Kidney (tissue), 14 donors: Measurements from ENCODE around the gene FGF6. TPM values are rescaled to one million over a fixed set of nuclear protein-coding genes. Genes with fewer than 3 reads are reported as not detected.

Experiments used
- DNase-seq, 5 donors: peaks; one replicate each; pipeline ENCODE4 v3.0.0-alpha.2; 2013 to 2020
- FAIRE-seq: peaks from 2 replicates; lab custom pipeline; 2012; peaks lifted over from hg19 to GRCh38; lab: Jason Lieb, UNC
- H3K27ac ChIP-seq, 2 donors: one replicate each; pipeline ENCODE4 v1.7.0; 2013; ENCODE audit warnings: low read depth in 2 of 2, low read length in 2 of 2, inconsistent platforms in 1 of 2
- H3K27me3 ChIP-seq: one replicate; pipeline ENCODE4 v1.7.1; 2013; ENCODE audit warnings: low read length, inconsistent platforms; ENCODE audit not compliant: control insufficient read depth, insufficient read depth
- H3K36me3 ChIP-seq, 3 donors: one replicate each; pipeline versions ENCODE4 v1.7.0 to v1.7.1; 2013; ENCODE audit warnings: low read length in 3 of 3, control low read depth in 1 of 3, inconsistent platforms in 1 of 3; ENCODE audit not compliant: insufficient read depth in 3 of 3, control insufficient read depth in 2 of 3
- H3K4me1 ChIP-seq, 3 donors: one replicate each; pipeline versions ENCODE4 v1.7.0 to v1.7.1; 2013; ENCODE audit warnings: low read length in 3 of 3, inconsistent platforms in 1 of 3, low read depth in 1 of 3; ENCODE audit not compliant: control insufficient read depth in 2 of 3, insufficient read depth in 2 of 3
- H3K4me3 ChIP-seq, 3 donors: one replicate each; pipeline versions ENCODE4 v1.7.0 to v1.8.1; 2013; ENCODE audit warnings: low read length in 3 of 3, control low read depth in 1 of 3, inconsistent platforms in 1 of 3
- H3K9ac ChIP-seq, 3 donors: one replicate each; pipeline versions ENCODE4 v1.7.0 to v1.7.1; 2013; ENCODE audit warnings: low read length in 3 of 3, control low read depth in 1 of 3, inconsistent platforms in 1 of 3
- H3K9me3 ChIP-seq, 3 donors: one replicate each; pipeline versions ENCODE4 v1.7.0 to v1.7.1; 2013; ENCODE audit warnings: low read length in 3 of 3, control low read depth in 1 of 3, inconsistent platforms in 1 of 3; ENCODE audit not compliant: control insufficient read depth in 2 of 3, insufficient read depth in 1 of 3
- intact Hi-C: fragments of 100-400 bp; cut with DNase I; formaldehyde crosslinking; loops from one replicate; pipeline ENCODE4 v1.11.1; 2022
- polyA plus RNA-seq: library from polyadenylated mRNA; stranded (reverse); fragments of 350-450 nt; fragmentation: Illumina TruSeq; extraction: RNeasy Lipid Tissue Mini Kit (QIAGEN cat#74804); gene quantifications from one replicate; pipeline ENCODE4 v1.2.3, GENCODE V29; 2014; ENCODE audit warnings: low read depth, low replicate concordance; ENCODE audit not compliant: insufficient read depth
- total RNA-seq: library from RNA; stranded (reverse); fragmentation: NEBNext Ultra II Directional; extraction: Animal tissue kit (Norgen Biotek cat#: 25700); gene quantifications from one replicate; pipeline ENCODE4 v1.2.1, GENCODE V29; 2021
- TF ChIP-seq, protein P1 (sequence below): IDR thresholded peaks from 3 replicates; pipeline ENCODE4 v1.5.1; 2012; ENCODE audit warnings: mild to moderate bottlenecking, moderate library complexity, borderline replicate concordance; ENCODE audit not compliant: insufficient read depth; ENCODE audit errors: extremely low read depth
- donor health status: control.
- donor health status: control.
- donor health status: control.
- donor health status: control.
- donor health status: control.
- donor health status: DM: yes; HTN: yes; CAD: no.
- donor health status: Normal renal cell carcinoma (clear cell type).

The FGF6 gene
- total and polyA plus RNA-seq, 2 donors from 2014 or later = not detected

DNA sequence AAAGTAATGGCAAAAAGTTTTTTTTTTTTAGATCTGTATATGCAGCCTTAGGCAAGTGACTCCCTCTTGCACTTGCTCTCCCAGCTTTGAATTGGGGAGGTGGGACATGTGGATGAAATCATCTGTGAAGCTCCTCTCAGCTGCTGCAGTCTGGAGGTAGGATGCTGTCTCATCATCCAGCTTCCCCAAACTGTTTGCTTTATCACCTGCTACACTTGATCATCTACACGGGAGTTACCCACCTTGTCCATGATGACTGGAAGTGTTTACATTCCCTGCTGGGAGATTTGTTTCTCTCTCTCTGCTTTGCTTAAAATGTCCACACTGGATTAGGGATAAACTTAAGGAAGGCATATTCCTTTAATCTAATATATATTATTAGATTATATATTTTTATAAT lies 57.6 kb downstream of the FGF6 start:
- no peak overlapping the region for H3K4me3 ChIP-seq
- no peak for FAIRE-seq
- intact Hi-C loops = no loop called here

DNA sequence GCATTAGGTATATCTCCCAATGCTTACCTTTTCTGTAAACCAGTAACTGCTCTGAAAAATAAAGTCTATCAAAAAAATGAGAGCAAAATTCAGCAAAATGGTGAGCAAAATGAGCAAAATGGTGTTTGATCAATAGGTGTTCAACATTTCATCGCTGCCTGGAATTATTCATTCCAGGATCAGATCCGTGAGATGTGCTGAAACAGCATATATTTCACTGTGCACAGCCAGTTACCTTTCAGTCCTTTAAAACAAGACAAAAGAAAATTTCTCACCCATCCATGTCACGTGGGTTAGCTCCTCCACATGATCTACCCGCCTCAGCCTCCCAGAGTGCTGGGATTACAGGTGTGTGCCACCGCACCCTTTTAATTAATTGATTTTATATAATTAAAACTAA lies 58.0 kb downstream of the FGF6 start:
- H3K36me3 ChIP-seq = no peaks in the 10 kb centered on the region
- H3K4me3 ChIP-seq = no peak overlapping the region
- TF ChIP-seq, protein P1, sequence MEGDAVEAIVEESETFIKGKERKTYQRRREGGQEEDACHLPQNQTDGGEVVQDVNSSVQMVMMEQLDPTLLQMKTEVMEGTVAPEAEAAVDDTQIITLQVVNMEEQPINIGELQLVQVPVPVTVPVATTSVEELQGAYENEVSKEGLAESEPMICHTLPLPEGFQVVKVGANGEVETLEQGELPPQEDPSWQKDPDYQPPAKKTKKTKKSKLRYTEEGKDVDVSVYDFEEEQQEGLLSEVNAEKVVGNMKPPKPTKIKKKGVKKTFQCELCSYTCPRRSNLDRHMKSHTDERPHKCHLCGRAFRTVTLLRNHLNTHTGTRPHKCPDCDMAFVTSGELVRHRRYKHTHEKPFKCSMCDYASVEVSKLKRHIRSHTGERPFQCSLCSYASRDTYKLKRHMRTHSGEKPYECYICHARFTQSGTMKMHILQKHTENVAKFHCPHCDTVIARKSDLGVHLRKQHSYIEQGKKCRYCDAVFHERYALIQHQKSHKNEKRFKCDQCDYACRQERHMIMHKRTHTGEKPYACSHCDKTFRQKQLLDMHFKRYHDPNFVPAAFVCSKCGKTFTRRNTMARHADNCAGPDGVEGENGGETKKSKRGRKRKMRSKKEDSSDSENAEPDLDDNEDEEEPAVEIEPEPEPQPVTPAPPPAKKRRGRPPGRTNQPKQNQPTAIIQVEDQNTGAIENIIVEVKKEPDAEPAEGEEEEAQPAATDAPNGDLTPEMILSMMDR = no peak
- no peak overlapping the region for H3K27ac ChIP-seq
- FAIRE-seq (no peak), DNase-seq (no peak)
- intact Hi-C loops = no loop called here
- no peak overlapping the region for H3K9ac ChIP-seq
- H3K4me1 ChIP-seq = no peaks in the 10 kb centered on the region
- H3K9me3 ChIP-seq = no peaks in the 10 kb centered on the region
- no peaks in the 10 kb centered on the region for H3K27me3 ChIP-seq

More for the DNA sequence above, 57.6 kb downstream of the FGF6 start:
- DNase-seq = no peak
- TF ChIP-seq, protein P1 = no peak
- H3K9me3 ChIP-seq = no peaks in the 10 kb centered on the region
- no peak overlapping the region for H3K9ac ChIP-seq
- no peaks in the 10 kb centered on the region for H3K4me1 ChIP-seq
- no peaks in the 10 kb centered on the region for H3K27me3 ChIP-seq
- no peak overlapping the region for H3K27ac ChIP-seq
- H3K36me3 ChIP-seq = no peaks in the 10 kb centered on the region

DNA sequence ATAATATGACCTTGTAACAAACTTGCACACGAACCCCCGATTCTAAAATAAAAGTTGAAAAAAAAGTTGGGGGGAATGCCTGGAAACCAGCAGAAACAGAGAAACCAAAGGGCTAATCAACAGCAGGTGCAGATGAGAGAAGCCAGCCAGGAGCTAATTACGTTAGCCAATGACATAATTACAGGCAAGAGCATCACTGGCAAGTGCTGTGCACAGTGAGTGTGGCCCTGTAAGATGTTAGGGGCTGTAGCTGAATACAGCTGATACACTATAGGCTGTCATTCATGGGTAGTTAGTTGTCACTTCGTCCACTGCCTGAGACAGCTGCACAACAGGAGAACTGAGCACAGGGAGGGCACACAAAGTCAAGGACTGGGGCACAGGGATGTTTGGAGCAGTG lies 58.8 kb downstream of the FGF6 start:
- Histone ChIP-seq H3K27ac (no peak overlapping the region), H3K4me3 (no peak overlapping the region), H3K9ac (no peak overlapping the region), H3K9me3 (no peaks in the 10 kb centered on the region), H3K4me1 (no peaks in the 10 kb centered on the region), H3K36me3 (no peaks in the 10 kb centered on the region), H3K27me3 (no peaks in the 10 kb centered on the region)
- DNase-seq = no peak
- TF ChIP-seq, protein P1 = no peak
- FAIRE-seq = no peak
- intact Hi-C loops = no loop called here

Other genes starting within 250 kb of the FGF6 start
- 94.4 TPM for gene CCND2, start 172.1 kb downstream of the FGF6 start, total RNA-seq
- 3.3 TPM for gene CCND2, start 172.1 kb downstream of the FGF6 start, polyA plus RNA-seq
- gene TIGAR, start 124.6 kb downstream of the FGF6 start, total RNA-seq = 11.8 TPM
- gene TIGAR, start 124.6 kb downstream of the FGF6 start, polyA plus RNA-seq = 3.6 TPM
- gene FGF23, start 66.1 kb downstream of the FGF6 start, total RNA-seq = not detected
- not detected for gene FGF23, start 66.1 kb downstream of the FGF6 start, polyA plus RNA-seq
- gene RAD51AP1, start 93.1 kb upstream of the FGF6 start, total RNA-seq = 2.9 TPM
- gene RAD51AP1, start 93.1 kb upstream of the FGF6 start, polyA plus RNA-seq = 0.52 TPM
- gene DYRK4, start 116.4 kb upstream of the FGF6 start, total RNA-seq = 32.8 TPM
- 49.0 TPM for gene DYRK4, start 116.4 kb upstream of the FGF6 start, polyA plus RNA-seq
- 2.7 TPM for gene AKAP3, start 203.2 kb upstream of the FGF6 start, total RNA-seq
- gene AKAP3, start 203.2 kb upstream of the FGF6 start, polyA plus RNA-seq = 2.3 TPM
- 96.9 TPM for gene NDUFA9, start 203.3 kb upstream of the FGF6 start, total RNA-seq
- gene NDUFA9, start 203.3 kb upstream of the FGF6 start, polyA plus RNA-seq = 250 TPM